ENCODE data around the gene PC.
A peak's percentile ranks its signal among the peaks of the same experiment; 100 is the strongest.
"Not testable (repeated sequence)": the region's sequence is repeated elsewhere in the genome, so short reads cannot be mapped to it uniquely, and the experiment has no call there.

PC gene

GRCh38 chr11:66958232-66958955, at the start of gene PC:
Gene PC, minus strand, starts transcription at chr11:66958383. Its CDS starts 86,224 bp downstream, at chr11:66872159.
- DNase-seq (ENCODE audit: low read depth) = peak; percentile 94

- DNase-seq (ENCODE audit: low read depth) = no peak
Observed at GRCh38 chr11:67007126-67007525, 48.9 kb upstream of the PC start.

- DNase-seq (ENCODE audit: low read depth) = no peak
Observed at GRCh38 chr11:67006029-67006884, 48.1 kb upstream of the PC start.

GRCh38 chr11:67005200-67005599, 47.0 kb upstream of the PC start:
- not testable (repeated sequence) for DNase-seq (ENCODE audit: low read depth)

GRCh38 chr11:67002921-67003411, 44.8 kb upstream of the PC start:
- DNase-seq (ENCODE audit: low read depth) = no peak

- no peak for DNase-seq (ENCODE audit: low read depth)
Observed at GRCh38 chr11:67002297-67002913, 44.2 kb upstream of the PC start.

GRCh38 chr11:67001332-67001731, 43.1 kb upstream of the PC start:
- no peak for DNase-seq (ENCODE audit: low read depth)

GRCh38 chr11:66999555-66999954, 41.4 kb upstream of the PC start:
- no peak for DNase-seq (ENCODE audit: low read depth)

GRCh38 chr11:66996609-66997273, 38.6 kb upstream of the PC start:
- no peak for DNase-seq (ENCODE audit: low read depth)

- no peak for DNase-seq (ENCODE audit: low read depth)
Observed at GRCh38 chr11:66992041-66992440, 33.9 kb upstream of the PC start.

GRCh38 chr11:66989360-66989759, 31.2 kb upstream of the PC start:
- DNase-seq (ENCODE audit: low read depth) = not testable (repeated sequence)

GRCh38 chr11:66988741-66989140, 30.6 kb upstream of the PC start:
- DNase-seq (ENCODE audit: low read depth) = not testable (repeated sequence)

- no peak for DNase-seq (ENCODE audit: low read depth)
Observed at GRCh38 chr11:66987924-66988637, 29.9 kb upstream of the PC start.

- no peak for DNase-seq (ENCODE audit: low read depth)
Observed at GRCh38 chr11:66987158-66987620, 29.0 kb upstream of the PC start.

GRCh38 chr11:66986178-66986545, 28.0 kb upstream of the PC start:
- DNase-seq (ENCODE audit: low read depth) = no peak

GRCh38 chr11:66985508-66986177, 27.5 kb upstream of the PC start:
- no peak for DNase-seq (ENCODE audit: low read depth)

- no peak for DNase-seq (ENCODE audit: low read depth)
Observed at GRCh38 chr11:66983275-66983924, 25.2 kb upstream of the PC start.

GRCh38 chr11:66981976-66982578, 23.9 kb upstream of the PC start:
- no peak for DNase-seq (ENCODE audit: low read depth)

GRCh38 chr11:66979336-66979980, 21.3 kb upstream of the PC start:
- no peak for DNase-seq (ENCODE audit: low read depth)

Data from stimulated activated CD8-positive, alpha-beta memory T cell treated with anti-CD3 and anti-CD28 coated beads, Interleukin-15, amount 100 ng/mL, for 1 hour (primary cell).